ENCODE data around the gene EXT2.
A peak's percentile ranks its signal among the peaks of the same experiment; 100 is the strongest.

EXT2 gene

DNA sequence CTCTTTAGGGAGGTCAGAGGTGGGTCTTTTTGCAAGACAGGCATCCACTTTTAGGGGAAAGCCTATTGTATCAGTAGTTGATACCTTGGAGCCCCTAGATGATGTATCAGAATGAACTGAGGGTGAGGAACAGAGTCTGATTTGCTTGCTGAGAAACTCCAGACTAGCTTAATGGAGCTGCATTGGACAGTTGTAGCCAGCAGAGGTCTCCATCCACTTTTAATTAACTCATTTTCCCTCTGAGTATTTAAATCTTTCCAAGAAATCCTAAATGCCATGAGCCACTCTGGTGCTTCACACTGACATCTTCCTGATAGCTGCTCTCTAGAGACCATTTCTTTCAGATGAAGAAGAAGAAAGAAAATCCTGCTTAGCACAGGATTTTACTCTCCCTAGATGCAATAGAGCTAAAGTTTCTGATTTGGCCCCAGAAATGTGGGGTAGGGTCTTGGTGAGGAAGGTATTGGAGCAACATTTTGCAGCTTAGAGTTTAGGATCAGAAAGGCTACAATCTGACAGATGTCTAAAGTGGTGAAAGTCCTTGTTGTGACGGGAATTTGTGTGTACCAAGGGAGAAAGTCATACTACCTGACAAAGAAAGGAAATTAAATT lies 38.0 kb downstream of the EXT2 start:
- no peak for DNase-seq (ENCODE audit: low spot score)

DNA sequence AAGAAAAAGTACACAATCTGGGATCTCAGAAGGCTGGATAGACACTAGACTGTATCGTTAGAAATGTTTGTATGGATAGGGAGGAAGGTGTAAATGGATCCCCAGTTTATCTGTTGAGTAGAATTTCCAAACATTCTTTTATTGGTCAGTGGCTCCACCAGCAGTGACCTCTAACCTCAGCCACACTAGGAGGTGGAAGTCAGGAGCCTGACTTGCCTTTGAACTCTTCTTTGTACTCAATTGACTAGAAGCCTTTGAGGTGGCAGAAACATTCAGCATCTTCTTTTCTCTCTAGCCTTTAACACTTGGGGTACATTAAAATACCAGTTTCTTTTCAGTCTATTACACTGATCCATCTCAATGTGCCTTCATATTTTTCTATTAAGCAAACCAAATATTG lies 39.1 kb downstream of the EXT2 start:
- DNase-seq (ENCODE audit: low spot score) = no peak

DNA sequence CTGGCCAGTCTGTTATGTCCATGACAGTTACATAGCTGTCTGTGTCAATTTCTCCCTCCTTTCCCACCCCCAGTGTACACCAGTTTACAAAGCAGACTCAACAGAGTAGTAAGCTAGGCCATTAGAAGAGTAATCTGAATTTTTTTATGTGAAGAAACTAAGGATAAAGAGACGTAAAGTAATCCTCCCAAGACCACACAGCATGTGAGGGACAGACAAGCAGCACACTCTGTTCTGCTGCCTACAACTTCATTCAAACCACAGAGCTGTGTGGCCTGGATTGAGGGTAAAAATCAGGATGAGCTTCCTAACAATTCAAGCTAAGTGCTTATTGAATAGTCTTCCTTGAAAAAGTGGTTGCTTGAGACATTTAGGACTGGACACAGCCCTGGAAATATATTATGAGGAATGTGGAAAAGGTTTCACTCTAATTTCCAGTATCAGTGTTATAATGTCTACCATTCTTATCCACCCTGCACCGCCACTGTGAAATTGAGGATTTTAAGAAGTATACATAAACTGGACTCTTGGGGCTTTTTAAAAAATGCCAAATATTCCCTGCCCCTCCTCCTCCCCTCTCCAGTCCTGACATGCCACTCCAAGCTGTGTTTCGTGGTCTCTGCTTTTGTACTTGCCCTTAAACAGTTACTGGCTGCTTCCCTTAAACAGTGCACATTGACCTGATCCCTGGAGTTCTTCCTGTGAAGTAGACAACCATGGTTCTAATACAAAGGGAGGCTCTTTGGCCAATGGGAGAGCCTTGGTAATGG lies 40.9 kb downstream of the EXT2 start:
- DNase-seq (ENCODE audit: low spot score) = no peak

DNA sequence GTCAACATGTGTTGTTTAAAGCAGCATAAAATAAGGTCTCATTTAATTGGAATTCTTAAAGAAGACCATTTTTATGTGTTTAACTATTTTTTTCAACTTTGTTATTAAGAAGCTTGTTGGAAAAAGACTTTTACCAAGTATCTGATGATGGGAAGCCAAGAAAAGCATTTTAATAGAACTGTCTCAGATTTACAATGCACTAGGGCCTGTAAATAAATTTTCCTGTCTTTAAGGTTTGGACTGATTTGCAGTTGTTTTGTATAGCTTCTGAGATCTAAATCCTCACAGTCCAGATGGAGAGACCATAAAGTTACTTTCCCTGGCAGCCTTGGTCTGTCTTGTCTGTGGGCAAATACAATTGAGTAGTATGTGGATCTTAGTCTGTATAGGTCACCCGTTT lies 41.6 kb downstream of the EXT2 start:
- no peak for DNase-seq (ENCODE audit: low spot score)

DNA sequence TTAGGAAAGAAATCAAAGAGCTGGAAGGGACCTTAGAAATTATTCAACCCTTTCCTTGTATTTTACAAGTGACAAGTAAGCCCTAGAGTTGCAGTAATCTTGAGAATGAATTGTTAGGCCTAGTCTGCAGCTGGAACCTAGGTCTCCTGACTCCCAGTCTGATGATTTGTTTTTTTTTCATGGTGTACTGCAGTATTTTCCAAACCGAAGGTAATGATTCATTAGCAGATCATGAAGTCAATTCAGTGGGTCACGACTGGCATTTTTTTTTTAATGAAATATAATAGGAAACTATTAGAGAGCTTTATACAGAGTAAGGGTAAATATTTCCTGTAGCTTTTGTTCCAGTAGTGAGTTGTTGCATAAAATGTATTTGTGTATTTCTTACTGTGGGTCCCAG lies 42.8 kb downstream of the EXT2 start:
- DNase-seq (ENCODE audit: low spot score) = no peak

DNA sequence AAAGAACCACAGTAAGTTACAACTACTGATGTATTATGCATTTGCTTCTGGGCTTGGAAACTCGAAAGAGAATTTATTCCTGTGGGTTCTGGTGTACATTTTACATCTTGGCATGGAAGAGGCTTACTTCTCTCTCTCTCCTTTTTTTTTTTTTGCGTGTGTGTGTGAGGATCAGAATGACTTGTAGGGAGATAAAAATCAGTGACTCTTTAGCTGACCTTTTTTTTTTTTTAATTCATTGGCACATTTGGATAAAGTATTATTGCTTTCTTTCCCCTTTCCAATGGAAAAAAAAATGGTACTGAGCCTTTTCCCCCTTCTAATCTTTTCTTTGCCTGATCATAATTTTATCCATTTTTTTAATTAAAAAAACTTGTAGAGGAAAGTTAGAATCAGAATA lies 43.5 kb downstream of the EXT2 start:
- DNase-seq (ENCODE audit: low spot score) = no peak

DNA sequence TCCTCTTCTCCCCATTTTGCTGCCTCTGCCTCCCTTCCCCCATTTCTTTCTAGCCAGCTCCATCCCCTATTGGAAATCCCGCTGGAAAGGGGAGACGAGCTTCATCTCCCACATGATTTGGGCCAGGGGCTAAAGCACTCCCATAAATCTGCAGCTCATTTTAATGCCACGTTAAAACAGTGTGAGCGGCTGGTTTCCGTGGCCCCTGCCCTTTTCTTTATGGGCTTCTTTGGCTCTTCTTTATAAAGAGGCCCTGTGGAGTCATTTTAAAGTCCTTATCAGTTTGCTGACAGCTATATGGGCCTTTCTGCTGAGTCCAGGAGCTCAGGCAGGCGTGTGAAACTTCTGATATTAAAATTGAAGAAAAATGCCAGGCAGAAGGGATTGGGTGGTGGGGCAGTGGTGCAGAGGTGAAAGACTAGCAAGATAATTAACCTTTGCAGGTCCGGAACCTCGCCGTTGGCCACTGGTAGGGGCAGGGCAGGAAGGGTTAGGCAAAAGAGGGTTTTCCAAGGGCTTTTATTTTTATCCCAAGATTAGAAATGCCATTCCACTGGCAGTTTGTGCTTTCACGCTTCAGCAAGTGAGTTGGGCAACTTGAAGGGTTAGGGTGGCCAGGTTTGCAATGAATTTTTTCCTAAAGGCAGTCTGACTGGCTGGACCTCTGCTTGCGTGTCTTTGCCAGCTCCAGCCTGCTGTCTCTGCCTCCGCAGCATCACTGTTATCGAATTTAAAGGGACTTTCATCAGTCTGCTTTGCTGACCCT lies 44.3 kb downstream of the EXT2 start:
- DNase-seq (ENCODE audit: low spot score) = no peak

DNA sequence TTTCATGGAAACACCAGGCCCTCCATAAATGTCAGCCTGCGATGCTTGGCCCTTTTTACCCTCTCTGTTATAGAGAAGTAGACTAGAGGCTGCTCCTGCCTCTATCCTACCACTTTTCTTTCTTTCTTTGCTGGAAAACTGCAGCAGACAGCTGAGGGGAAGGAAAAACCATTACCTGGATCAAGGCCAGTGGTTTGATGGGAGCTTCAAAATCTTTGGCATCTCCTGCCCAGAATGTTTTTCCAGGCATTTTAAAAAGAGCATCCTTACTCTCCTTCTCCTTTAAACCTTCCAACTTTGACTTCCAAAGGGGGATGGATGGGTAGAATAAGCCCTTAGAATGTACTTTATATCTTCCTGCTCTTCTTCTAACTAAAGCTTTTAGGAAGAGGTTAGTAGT lies 44.9 kb downstream of the EXT2 start:
- no peak for DNase-seq (ENCODE audit: low spot score)

DNA sequence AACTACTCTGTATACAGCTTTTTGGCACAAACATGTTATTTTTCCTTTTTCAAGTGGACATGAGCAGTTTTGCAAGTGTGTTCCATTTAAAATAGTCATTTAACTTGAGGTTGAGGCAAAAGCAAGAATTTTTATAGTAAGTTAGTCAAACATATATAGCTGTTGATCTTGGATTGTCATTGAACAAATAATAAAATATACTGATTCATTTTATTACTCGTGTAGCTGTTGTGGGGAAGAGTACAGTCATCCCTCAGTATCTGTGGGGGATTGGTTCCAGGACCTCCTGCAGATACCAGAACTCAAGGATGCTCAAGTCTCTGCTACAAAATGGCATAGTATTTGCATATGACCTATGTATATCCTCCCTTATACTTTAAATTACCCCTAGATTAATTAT lies 45.3 kb downstream of the EXT2 start:
- no peak for DNase-seq (ENCODE audit: low spot score)

DNA sequence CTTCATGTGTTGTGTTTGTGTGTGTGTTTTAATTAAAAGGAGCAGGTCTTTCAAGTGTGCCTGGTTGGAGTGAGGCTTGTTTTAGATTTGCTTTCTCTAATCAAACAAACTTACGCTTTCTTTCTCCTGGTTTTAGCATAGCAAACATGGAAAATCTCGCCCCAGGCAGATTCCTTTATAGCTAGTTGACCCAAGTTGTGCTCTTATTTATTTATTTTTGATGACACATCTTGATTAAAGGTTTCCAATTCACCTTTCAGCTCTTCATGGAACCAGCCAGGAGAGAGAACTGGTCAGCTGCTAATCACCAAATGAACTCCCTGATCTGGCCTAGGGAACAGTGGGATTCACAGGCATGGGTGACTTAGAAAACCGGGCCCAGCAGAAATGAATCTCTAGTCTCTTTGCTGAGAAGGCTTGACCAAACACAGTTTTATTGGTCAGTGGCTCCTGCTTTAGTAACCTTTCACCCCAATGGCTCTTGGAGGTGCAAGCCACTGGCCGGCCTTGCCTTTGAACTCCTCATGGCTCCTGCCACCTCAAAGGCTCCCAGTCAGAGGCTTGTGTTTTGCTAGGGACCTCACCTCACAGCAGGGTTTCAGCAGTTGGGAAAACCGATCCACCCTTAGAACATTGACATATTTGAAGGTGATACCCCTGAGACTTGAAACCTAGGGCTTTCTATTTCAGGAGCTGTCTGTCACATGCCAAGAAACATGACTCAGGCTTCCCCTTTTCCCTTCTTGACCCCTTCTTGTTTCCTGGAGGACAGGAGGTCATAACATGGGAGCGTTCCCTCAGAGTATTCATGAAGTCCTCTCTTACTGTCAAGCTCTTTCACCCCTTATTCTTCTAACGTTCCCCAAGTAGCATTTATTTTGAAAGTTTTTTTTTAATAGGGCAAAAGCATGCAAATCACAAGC lies 48.8 kb downstream of the EXT2 start:
- no peak for DNase-seq (ENCODE audit: low spot score)

DNA sequence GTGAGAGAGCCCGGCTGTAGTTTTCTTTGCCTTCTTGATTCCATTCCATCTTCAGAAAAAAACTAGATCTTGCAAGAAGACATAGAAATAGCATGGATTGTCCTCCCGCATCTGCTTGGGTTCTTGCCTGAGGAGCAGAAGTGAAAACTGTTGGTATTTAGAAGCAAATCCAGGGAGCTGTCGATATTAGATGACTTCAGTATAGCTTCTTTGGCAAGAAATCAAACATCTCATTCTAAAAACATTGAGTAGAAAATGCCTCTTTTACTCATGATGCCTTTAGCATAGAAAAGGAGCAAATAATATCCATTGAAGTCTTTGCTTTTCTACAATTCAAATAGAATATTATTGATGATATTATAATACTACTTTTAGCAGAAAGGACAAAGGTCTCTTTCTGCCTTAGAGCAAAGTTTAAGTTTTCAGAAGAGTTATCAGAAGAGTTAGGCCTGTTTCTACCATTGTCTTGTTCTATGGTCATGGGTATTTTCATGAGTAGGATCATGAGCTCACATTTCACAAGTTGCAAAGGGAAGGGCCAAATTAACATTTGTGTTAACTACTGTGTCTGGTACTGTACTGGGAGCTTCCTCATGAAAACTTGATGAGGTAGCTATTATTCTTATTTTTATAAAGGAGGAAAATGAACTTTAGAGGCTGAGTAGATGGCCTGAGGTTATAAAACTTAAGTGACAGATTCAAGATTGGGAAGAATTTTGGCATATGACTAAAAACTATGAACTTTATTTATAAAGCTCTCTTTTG lies 49.7 kb downstream of the EXT2 start:
- no peak for DNase-seq (ENCODE audit: low spot score)

DNA sequence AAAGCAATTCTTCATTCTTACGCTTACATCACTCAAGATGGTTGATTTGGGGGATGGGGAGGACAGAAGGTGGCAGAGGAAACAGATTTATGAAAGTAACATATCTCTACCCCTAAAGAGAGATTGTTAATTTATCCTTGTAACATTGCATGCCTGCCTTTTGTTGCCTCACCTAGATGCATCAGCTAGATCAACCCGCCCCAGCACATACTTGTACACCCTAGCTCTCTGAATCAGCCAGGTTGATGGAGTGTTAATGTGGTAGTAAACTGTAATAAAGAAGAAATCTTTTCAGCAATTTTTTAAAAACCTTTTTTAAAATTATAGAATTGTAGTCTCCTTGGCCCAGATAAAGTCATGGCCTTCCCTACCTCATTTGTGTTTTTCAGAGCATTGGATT lies 51.5 kb downstream of the EXT2 start:
- DNase-seq (ENCODE audit: low spot score) = no peak

DNA sequence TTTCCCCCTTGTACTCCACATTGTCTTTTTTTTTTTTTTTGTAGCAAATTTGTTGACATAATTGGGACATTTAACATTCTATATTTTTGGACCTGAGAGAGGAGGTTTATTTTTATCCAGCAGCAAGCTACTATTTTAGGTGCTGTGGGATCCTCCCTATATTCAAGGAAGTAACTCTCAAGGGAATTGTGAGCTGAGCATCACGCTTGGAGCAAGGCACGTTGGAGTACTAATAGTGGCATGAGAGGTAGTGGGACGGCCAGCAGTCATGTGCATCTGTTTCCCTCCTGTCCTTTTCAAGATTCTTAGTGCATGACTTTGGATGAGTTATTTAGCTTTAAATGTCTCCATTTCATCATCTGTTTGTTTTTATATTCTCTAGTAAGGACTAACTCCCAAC lies 52.3 kb downstream of the EXT2 start:
- DNase-seq (ENCODE audit: low spot score) = peak; percentile 53

DNA sequence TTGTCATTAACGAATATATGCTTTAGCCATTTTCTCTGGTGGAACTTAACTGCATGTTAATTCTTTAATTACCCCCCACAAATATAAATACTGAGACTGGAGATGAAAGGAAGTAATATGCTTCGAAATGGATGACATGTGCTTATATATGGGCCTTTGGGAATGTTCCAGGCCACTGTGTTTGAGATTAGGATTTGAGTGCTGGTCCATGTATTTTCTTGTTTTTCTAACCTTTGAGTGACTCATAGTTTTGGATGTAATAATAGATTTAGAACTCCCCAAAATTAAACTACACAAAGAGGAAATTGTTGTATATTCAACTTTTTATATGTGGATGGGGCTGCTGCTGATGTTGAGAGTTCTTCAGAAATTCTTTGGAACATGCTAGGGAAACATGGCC lies 54.2 kb downstream of the EXT2 start:
- DNase-seq (ENCODE audit: low spot score) = no peak

DNA sequence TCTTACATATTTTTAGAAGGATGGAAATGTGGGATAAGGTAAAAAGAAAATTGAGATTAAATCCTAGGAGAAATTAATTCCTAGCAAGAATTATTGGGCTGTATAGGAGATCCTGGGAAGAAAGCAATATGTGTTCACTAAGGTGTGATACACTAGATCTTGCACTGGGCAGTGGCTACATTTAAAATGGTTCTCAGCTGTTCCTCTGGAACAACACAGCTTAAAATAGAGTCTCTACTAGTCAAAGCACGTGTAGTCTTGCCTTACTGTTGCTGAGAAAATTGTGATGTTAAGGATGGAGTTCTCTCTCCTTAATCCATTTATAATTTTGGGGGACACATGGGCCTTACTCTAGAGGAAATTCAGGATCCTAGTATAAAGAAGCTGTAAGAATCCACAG lies 54.9 kb downstream of the EXT2 start:
- DNase-seq (ENCODE audit: low spot score) = no peak

DNA sequence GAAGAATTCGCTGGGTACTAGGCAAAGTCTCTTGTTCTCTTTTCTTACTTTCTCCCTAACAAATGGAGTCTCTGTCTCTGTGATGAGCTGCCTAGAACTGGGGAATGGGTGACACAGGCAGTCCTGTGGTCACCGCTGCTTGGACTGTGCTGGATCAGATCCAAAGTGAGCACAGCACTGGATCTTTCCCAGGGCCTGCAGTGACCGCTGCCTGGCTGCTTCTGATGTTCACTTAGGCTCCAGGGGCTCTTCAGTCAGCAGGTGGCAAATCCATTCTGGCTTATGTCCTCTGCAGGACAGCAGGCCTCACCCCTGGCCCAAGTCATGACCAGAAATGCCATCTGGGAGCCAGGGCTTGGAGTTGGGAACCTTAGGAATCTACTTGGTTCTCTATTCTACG lies 61.5 kb downstream of the EXT2 start:
- no peak for DNase-seq (ENCODE audit: low spot score)

DNA sequence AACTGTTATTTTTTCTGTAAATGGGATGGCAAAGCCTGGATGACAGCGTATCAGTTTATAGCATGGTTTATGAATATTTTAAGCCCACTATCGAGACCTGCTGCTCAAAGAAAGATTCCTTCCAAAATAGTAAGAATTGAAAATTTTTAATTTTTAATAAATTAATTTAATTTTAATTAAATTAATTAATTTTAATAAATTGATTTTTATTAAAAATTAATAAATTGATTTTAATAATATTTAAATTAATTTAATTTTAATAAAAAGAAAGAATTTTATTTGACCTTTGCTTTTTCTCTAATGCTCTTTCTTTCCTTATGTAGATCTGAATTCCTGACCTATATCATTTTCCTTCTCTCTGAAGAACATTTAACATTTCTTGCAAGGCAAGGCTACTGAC lies 62.9 kb downstream of the EXT2 start:
- DNase-seq (ENCODE audit: low spot score) = no peak

DNA sequence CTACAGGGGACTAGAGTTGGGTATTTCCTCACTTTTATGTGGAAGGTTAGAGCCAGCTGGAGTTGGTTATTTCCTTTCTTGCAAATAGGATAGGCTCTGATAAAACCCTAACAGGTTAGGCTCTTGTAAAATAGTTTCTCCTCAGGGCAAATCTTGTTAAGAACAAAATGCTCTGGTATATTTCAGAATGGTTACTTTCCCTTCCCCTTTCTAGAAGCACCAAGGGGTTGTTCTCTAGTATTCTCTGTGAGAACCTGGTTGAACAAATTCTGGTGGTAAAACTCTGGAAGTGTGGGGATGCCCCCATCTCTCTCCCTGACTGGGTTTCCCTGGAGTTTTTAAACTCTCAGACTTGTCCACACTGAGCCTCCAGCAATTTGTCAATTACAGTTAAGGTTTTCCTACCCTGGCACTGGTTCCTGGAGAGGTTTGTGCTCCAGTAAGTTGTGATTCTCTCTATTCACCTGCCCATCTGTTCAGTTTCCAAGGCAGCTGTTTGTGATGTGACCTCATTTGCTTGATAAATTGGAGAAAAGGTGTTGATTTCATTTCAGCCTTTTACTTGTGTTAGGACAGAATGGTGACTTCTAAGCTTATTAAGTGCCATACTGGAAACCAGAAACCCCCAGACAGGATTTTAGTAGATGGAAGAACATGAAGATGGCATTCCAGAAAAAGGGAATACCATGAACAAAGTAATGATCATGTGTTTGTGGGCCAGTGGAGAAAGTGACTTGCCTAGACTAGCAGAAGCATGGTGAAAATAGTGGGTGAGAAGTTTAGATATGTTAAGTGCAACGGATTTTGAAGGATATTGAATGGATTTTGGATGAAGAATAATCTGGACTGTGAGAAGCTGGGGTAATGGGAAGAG lies 64.6 kb downstream of the EXT2 start:
- DNase-seq (ENCODE audit: low spot score) = no peak

DNA sequence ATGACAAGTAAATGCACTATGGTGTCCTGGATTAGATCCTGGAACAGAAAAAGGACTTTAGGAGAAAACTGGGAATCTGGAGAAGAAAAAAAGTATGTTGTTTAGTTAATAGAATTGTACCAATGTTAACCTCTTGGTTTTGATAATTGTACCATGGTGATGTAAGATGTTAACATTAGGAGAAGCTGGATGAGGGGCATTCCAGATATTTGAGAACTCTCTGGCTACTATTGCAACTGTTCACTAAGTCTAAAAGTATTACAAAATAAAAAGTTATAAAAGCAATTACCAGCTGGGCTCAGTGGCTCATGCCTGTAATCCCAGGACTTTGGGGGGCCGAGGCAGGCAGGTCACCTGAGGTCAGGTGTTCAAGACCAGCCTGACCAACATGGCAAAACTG lies 66.5 kb downstream of the EXT2 start:
- DNase-seq (ENCODE audit: low spot score) = no peak

DNA sequence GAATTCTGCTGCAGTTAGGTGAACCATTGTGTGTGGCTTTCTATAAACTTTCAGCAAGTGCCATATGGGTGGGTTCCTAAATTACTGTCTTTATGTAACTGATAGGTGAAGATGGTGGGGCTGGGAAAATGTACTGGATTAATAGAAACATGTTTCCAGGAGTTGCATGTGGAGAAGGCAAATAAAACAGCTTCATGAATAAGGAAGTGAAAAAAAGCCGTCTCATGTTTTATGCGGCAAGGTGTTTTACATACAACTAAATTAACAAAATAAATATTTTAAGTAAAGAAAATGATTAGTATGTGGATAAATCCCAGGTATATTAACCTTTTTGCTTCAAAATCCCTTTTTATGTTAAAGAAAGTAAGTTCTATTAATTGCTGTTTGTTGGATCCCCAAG lies 67.2 kb downstream of the EXT2 start:
- no peak for DNase-seq (ENCODE audit: low spot score)

DNA sequence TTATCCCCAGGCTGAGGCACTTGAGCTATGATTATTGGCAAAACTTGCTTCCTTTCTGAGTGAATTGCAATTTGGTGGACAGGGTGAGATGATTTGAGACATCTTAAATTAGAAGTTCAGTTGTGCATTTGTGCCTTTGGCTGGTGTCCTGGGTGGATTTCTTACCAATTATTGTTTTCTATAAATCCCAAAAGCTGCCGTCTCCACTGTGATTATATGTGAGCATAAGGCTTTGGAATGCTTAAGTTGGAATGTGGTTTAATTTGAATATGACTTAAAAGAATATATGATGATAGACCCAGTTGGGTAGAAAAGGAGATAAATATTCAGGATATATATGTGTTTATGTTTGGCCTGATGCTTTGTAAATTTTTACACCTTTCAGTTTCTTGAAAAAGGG lies 70.0 kb downstream of the EXT2 start:
- no peak for DNase-seq (ENCODE audit: low spot score)
